GM18907 (cell line): Measurements from ENCODE around the gene SBNO2.
A peak's percentile ranks its signal among the peaks of the same experiment; 100 is the strongest.
"Not testable (repeated sequence)": the region's sequence is repeated elsewhere in the genome, so short reads cannot be mapped to it uniquely, and the experiment has no call there.

Source experiments
- ATAC-seq: cut with Tn5 transposase; IDR thresholded peaks from one replicate; pipeline ENCODE4 v1.9.1; 2021; ENCODE audit warnings: mild to moderate bottlenecking, moderate library complexity; ENCODE audit not compliant: unreplicated experiment

Gene SBNO2

GRCh38 chr19:1206864-1207450 lies 32.9 kb upstream of the SBNO2 start:
- ATAC-seq, result no peak

DNA sequence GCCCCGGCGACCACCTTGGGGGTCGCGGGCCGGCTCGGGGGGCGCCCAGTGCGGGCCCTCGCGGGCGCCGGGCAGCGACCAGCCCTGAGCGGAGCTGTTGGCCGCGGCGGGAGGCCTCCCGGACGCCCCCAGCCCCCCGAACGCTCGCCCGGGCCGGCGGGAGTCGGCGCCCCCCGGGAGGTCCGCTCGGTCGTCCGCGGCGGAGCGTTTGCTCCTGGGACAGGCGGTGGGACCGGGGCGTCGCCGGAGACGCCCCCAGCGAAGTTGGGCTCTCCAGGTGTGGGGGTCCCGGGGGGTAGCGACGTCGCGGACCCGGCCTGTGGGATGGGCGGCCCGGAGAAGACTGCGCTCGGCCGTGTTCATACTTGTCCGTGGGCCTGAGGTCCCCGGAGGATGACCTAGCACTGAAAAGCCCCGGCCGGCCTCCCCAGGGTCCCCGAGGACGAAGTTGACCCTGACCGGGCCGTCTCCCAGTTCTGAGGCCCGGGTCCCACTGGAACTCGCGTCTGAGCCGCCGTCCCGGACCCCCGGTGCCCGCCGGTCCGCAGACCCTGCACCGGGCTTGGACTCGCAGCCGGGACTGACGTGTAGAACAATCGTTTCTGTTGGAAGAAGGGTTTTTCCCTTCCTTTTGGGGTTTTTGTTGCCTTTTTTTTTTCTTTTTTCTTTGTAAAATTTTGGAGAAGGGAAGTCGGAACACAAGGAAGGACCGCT lies 32.2 kb upstream of the SBNO2 start:
- ATAC-seq, result no peak

DNA sequence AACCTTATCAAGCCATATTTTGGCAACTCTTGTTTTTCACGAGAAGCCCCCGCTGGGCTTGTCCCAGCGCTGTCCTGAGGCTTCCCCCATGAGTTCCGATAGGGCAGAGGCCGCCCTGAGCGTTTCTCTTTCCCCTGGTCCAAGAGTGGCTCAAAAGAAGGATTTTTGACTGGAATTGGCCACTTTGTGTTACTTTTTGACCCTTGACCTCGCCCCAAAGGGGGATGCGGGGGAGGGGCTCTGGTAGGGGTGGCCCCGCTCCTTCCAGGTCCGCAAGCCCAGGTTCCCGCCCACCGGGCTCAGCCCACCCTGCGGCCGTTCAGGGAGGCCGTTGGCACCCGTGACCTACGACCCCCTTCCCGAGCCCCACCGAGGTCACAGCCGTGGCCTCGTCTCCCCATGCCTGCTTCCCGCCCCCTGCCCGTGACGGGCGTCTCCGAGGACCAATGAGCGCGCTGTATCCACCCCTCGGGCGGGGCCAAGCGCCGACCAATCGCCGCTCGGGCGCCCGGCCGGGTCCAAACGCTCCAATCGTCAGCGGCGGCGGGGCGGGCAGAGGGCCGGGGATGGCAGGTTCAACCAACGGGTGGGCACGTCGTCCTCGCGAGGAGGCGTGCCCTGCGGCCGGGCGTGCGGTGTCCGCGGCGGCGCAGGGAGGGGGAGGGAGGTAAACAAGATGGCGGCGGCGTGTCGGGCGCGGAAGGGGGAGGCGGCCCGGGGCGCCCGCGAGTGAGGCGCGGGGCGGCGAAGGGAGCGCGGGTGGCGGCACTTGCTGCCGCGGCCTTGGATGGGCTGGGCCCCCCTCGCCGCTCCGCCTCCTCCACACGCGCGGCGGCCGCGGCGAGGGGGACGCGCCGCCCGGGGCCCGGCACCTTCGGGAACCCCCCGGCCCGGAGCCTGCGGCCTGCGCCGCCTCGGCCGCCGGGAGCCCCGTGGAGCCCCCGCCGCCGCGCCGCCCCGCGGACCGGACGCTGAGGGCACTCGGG lies 31.3 kb upstream of the SBNO2 start, which contains the start of gene STK11:
Gene STK11 (plus strand): TSS at position 665 of the 986 bp plus-strand sequence. CDS start 1,136 bp downstream, outside the sequence.
- peak; percentile 84 for ATAC-seq

DNA sequence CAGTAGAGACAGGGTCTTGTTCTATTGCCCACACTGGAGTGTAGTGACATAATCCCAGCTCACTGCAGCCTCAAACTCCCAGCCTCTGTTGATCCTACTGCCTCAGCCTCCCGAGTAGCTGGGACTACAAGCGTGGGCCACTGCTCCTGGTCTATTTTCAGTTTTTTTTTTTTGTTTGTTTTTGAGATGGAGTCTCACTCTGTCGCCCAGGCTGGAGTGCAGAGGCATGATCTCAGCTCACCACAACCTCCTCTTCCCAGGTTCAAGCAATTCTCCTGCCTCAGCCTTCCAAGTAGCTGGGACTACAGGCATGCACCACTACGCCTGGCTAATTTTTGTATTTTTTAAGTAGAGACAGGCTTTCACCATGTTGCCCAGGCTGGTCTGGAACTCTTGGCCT lies 26.5 kb upstream of the SBNO2 start:
- ATAC-seq, result not testable (repeated sequence)

DNA sequence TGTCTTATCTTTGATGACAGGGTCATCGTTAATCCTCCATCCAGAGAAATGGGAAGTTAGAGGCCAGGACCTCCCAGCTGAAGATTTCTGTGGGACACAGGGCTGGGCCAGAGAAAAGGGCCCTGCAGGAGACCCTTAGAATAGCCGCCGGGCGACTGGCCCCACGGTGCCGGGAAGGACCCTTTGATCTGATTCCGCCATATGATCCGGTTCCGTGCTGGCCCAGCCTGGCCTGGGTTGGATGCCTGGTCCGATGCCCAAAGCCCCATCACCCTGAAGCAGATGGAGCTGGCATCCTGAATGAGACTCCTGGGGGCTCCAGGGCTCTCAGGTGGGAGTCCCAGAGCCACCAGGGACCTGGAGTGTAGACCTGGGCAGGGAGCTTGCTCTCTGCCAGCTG lies 25.5 kb upstream of the SBNO2 start:
- no peak for ATAC-seq

GRCh38 chr19:1189419-1189818 lies 15.4 kb upstream of the SBNO2 start:
- no peak for ATAC-seq

- ATAC-seq, result peak; percentile 55
Measured at GRCh38 chr19:1183543-1184172, 9.6 kb upstream of the SBNO2 start.

- ATAC-seq, result no peak
Measured at GRCh38 chr19:1182727-1183126, 8.7 kb upstream of the SBNO2 start.

DNA sequence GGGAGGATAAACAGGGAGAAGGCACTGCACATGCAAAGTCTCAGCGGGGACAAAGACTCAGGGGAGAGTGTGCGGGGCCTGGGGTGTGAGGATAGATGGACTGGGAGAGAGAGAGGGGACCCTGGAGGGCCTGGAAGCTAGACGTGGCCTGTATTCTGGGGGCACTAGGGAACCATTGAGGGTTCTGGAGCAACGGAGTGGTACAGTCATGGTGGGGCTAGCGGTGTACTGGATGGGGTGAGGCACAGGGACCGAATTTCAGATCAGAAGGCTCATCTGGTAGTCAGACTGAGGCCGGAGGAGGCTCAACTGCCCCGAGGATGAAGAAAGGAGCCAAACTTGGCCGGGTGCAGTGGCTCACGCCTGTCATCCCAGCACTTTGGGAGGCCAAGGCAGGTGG lies 8.0 kb upstream of the SBNO2 start:
- no peak for ATAC-seq

DNA sequence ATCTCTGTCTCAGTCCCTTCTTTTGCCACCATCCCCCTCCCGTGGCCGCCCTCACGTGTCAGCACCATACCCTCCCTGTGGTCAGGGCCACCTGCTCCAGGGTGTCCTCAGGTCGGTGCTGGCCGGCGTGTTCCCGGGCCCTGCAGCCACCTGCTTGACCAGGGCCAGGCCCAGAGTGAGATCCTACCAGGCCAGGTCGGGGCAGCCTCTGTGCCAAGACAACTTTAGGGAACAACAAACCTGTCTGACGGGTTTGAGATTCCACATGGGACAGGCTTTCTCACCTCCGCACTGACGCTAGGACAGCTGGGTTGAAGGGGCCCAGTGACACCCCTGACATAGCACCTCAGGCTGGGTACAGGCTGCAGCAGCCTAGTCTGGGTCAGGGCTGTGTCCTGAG lies 7.5 kb upstream of the SBNO2 start:
- ATAC-seq, result no peak

DNA sequence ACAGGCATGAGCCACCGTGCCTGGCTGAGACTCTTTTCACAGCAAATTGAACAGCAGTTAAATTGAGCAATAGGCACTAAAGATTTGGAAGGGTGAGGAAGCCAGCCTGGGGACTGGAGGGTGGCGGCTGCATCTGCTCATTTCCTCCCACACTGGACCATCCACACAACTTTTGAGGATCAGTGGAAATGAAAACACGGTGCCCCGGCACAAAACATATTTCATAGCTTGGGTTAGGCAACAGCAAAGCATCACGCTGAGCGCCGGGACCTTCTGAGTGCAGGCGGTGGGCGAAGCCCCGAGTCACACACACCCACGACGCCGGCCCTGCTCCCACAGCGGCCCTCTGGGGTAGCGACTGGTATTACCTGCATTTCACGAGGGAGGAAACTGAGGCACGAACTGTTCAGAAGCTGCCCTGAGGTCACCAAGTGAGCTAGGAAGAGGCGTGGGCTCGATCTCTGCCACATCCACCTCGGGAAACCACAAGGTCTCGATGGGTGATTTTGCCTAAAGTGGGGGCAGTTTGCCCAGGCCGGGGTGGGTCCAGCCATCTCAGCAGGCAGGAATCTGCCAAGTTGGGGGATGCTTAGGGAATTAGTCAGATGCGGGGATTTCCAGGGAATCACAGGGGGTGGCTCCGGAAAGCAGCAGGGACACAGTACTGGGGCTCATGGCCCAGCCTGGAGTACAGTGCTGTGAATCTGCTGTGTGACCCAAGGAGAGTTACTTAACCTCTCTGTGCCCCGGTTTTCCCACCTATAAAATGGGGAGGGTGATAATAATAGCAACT lies 3.5 kb upstream of the SBNO2 start:
- no peak for ATAC-seq

DNA sequence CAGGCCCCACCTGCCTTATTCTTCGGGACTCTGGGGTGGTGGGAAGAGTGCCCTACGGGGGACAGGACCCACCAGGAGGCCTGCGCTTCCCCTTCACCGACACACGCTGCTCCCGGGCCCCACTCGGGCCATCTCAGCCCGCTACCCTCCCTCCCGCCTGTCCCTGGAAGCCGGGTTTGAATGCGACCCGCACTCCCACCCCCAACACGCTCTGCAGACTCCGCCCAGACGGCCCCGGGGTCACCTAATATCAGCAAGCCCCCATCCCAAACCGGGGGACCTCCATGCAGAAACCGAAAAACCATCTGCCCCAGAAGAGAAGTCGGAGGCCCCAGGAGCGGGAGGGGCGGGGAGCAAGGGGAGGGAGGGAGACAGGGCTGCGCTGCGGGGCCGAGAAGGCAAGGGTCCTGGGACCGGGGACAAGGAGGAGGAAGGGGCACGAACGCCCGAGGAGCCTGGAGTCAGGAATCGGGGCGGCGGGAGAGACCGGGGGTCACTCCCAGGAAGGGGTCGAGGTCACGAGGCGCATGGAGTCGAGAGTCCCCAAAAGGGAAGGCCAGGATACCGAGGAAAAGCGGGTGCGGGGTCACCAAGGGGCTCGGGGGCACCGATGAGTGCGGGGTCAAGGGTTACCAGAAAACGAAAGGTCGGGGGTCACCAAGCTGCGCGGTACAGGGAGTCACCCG lies 766 bp downstream of the SBNO2 start:
- no peak for ATAC-seq

DNA sequence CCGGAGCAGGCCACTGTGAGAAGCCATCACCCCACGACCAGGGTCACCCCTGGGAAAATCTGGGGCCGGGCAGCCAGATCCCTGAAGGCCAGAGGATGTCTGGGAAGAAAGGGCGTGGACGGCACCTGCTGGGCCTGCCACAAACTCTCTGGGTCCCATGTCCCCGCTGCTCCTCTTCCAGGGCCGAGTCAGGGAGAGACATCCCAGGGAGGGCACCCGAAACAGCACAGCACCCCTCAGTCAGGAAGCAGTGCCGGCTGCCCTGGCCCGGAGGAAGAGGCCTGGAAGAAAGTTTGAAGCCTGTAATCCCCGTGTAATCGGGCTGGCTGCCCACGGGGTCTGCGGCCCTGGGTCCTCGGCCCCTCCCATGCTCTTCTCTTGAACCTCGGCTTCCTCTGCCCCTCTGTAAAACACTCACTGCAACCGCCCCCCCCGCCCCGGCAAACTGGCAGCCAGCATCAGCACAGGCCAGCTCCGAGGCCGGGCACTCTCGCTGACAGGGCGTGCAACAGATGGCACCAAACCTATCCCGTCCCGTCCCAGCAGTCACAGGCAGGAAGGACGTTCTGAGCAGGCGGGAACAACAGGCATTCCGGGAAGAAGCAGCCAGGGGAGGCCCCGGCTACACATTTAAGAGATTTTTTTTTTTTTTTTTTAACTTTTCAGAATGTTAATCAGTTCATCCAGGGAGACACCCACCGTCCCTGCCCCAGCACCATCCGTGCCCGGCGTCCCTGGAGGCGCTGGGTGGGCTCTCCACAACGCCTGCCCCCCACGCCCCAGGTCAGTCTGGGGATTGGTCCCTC lies 1.5 kb downstream of the SBNO2 start:
- ATAC-seq, result no peak

- ATAC-seq, result no peak
Measured at GRCh38 chr19:1171755-1172352, 2.2 kb downstream of the SBNO2 start.

GRCh38 chr19:1170938-1171754 lies 2.9 kb downstream of the SBNO2 start:
- no peak for ATAC-seq

- no peak for ATAC-seq
Measured at GRCh38 chr19:1169921-1170885, 3.9 kb downstream of the SBNO2 start.
